Smooth muscle cell of the brain vasculature (primary cell): ENCODE results near the gene ZNRF4.
"Not testable (repeated sequence)": the region's sequence is repeated elsewhere in the genome, so short reads cannot be mapped to it uniquely, and the experiment has no call there.

Experiments used
- DNase-seq: peaks from one replicate; pipeline ENCODE4 v3.0.0-alpha.2; 2012; ENCODE audit warnings: low read depth, low spot score

ZNRF4 gene

DNA sequence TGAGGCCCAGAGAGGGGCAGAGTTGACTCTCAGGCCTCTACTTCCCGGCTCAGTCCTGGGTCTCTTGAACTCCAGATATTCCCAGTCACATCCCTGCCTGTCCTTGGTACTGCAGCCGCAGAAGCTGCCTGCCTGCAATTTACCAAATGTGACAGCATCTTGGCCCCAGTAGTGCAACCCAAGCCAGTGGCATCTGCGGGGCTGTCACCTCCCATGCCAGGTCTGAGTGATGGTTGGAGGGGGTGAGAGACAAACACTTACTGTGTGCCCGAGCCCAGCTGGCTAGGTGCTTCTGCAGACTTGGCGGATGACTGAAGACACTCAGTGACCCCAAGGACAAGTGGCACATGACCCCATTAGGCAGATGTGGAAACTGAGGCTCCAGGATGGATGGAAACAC lies 18.4 kb downstream of the ZNRF4 start:
- no peak for DNase-seq

GRCh38 chr19:5477451-5478215 lies 22.4 kb downstream of the ZNRF4 start:
- DNase-seq: no peak

DNA sequence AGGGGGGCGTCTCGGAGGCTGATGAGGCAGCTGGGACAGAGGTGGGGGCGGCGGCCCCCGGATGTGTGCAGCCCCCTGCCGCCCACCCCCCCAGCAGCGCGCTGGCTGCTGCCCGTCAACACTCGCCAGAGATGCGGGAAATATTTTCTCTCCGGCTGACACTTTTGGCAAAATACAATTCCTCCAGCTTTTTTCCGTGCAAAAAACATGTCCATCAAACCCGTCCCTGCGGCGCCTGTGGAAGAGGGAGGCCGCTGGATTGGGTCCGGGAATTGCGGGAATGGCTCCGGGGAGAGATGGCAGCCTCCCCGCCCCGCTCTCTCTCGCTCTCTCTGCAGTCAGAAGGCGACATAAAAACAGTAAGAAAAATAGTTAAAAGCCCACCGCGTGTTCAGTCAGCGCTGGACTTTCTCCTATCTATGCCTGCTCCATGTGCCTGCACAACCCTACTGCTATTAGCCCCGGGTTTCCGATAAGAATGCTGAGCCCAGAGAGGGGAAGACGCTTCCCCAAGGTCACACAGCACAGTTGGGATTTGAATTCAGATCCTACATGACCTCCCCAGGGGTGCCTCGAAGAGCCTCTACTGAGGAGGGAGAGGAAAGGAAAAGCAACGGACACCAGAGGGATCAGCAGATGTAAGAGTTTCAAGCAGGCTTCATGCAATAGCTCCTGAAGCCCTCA lies 23.2 kb downstream of the ZNRF4 start:
- no peak for DNase-seq

DNA sequence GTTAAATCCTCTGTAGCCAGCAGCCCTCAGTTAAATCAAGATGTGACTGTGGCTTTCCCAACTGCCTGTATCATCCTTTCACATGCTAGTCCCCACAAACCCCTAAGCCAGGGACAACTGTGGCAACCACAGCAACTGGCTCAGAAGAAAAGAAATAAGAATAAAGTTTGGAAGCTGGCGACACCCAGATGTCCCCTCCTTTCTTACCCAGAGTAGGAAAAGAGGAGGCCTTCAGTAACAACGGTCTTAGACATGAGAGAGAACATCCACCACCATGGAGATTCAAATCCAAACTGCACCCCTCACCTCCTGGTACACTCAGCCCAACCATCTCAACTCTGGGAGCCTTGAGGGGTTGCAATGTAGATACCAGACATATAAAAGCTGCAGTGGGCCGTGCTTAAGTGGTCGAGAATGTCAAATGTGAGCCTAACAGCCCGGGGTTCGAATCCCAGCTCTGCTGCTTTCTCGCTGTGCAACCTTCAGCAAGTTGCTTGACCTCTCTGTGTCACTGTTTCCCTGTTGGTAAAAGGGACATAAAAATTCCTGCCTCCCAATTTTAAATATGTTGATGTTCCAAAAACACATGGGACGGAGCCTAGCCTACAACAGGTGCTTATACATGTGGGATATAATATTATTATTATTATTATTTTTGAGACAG lies 23.8 kb downstream of the ZNRF4 start:
- DNase-seq: no peak

GRCh38 chr19:5479958-5480357 lies 24.7 kb downstream of the ZNRF4 start:
- no peak for DNase-seq

GRCh38 chr19:5480427-5480836 lies 25.2 kb downstream of the ZNRF4 start:
- no peak for DNase-seq

GRCh38 chr19:5481957-5482356 lies 26.7 kb downstream of the ZNRF4 start:
- no peak for DNase-seq

DNA sequence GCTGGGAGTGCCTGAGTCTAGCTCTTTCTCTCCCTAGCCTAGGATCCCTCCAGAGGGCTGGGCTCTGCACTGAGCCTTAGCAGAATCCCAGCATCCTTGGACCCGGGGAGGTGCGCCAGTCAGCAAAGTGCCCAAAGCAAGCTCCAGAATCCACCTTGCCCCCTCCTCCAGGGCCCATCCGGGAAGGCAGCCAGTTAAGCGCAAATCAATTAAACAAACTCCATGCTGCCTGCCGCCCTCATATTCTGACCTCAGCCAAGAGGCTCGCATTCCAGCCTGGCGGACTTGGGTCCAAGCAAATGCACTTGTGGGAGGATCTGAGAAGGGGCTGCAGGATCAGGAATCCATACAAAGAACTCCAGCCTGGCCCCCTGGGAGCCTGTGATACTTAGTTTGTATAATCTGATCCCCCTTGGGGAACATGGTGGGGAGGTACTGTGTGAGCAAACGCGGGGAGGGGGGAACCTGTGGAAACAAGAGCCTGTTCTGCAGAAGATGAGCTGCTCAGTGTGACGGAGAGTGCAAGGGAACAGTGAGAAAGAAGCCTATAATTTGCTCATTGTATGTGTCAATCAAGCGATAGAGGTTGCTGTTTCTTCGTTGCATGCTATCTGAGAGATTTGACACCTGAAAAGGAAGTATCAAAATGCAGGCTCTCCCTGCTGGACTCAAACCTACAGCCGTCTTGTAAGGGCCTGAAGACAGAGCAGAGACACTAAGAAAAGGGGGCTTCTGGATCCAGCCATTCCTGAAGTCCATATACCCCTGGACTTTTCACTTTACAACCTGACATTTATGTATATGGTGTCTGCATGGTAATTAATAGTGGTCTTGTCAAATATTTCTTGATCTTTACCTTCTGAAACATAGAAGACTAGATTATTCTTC lies 29.4 kb downstream of the ZNRF4 start:
- no peak for DNase-seq

- DNase-seq: no peak
Measured at GRCh38 chr19:5485286-5485636, 30.0 kb downstream of the ZNRF4 start.

DNA sequence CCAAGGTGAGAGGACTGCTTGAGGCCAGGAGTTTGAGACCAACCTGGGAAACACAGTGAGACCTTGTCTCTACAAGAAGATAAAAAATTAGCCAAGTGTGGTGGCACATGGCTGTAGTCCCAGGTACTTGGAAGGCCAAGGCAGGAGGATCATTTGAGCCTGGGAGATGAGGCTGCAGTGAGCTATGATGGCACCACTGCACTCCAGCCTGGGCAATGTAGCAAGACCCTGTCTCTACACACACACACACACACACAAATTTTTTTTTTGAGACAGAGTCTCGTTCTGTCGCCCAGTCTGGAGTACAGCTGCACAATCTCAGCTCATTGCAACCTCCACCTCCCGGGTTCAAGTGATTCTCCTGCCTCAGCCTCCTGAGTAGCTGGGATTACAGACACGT lies 30.4 kb downstream of the ZNRF4 start:
- not testable (repeated sequence) for DNase-seq

DNA sequence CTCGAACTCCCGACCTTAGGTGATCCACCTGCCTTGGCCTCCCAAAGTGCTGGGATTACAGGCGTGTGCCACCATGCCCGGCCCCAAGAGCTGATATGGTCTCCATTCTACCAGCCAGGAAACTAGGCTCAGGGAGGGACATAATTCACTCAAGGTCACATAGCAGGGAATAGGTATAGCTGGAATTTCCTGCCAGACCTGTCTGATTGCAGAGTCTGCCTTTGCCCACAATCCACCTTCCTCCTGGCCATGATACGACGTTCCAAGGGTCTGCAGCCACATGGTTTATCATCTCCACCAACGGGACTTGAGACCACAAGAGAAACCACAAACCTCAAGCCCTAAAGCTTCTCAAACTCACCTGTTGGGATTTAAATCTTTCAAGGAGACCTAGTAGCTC lies 32.0 kb downstream of the ZNRF4 start:
- DNase-seq: no peak

- DNase-seq: no peak
Measured at GRCh38 chr19:5489551-5489950, 34.3 kb downstream of the ZNRF4 start.

DNA sequence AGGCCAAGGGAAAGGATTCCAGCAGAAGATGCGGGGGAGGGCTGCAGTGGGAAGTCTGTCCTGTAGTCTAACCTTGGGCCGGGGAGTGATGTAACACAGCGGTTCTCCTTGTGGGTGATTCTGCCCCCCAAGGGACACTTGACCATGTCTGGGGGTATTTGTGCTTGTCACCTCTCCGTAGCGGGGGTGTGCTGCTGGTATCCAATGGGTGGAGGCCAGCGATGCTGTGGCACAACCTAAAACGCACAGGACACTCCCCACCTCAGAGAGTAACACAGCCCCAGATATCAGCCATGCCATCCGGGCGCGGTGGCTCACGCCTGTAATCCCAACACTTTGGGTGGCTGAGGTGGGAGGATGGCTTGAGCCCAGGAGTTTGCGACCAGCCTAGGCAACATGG lies 36.3 kb downstream of the ZNRF4 start:
- no peak for DNase-seq

- DNase-seq: no peak
Measured at GRCh38 chr19:5492281-5492634, 37.0 kb downstream of the ZNRF4 start.

DNA sequence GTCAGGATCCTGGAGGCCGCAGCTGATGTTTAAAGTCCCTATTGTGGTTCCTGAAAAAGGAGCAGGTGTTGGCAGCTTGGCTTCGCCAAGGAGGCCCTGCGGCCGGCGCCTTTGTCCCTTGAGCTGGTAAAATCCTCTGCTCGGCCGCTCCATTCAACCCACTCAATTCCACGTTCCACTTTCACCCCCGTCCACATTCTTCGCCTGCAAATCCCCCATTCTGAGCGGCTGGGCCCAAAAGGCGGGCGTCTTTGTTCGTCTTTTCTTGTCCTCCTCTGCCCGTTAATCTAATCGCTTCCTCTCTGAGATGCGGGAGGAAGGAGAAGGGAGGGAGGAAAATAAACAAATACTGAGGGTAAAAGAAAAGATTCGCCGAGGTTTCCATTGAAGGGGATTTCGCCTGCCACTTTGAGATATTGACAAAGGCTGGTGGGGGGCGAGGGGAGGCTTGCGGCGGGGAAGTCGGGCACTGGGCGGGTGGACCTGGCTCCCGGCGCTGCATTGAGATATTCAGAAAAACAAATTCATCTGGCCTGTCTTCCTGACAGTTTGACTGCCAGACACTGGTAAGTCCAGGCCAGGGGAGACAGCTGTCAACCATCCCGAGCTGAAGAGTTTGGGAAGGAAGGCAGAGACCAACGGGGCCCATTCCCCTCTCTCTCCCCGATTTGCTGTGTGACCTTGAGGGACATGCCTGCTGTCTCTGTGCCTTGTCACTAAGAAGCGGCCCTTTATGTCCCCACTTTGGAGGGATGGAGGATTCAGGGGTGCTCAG lies 37.6 kb downstream of the ZNRF4 start:
- DNase-seq: no peak

GRCh38 chr19:5494773-5495172 lies 39.6 kb downstream of the ZNRF4 start:
- DNase-seq: no peak

DNA sequence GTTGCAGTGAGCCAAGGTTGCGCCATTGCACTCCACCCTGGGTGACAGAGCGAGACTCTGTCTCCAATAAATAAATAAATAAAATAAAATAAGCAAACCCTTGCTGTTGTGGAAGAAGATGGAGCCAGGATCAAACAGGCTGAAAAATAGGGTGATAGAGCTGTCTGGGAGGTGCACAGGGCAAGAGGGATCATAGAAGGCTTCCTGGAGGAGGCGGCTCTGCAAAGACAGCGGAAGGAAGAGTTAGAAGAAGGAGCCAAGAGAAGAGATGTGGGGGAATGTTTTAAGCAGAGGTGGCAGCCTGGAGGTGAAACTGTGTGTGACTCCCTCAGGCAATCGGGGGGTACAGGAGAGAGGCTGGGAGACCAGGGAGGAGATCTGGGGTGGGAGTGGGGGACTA lies 40.6 kb downstream of the ZNRF4 start:
- DNase-seq: no peak

DNA sequence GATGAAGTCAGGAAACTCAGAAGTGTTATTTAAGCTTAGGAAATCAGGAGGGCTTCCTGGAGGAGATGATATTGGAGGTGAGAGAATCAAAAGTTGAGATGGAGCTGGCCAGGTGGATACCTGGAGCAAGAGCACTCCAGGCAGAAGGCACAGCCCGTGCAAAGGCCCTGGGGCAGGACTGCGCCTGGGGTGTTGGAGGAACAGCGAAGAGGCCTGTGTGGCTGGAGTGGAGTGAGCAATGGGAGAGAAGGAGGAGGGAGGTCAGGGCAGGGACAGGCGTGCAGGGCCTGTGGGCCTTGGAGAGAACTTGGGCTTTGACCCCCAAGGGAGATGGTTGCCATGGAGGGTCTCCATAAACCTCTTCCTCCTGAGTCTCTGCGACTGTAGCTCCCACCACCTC lies 42.1 kb downstream of the ZNRF4 start:
- no peak for DNase-seq

DNA sequence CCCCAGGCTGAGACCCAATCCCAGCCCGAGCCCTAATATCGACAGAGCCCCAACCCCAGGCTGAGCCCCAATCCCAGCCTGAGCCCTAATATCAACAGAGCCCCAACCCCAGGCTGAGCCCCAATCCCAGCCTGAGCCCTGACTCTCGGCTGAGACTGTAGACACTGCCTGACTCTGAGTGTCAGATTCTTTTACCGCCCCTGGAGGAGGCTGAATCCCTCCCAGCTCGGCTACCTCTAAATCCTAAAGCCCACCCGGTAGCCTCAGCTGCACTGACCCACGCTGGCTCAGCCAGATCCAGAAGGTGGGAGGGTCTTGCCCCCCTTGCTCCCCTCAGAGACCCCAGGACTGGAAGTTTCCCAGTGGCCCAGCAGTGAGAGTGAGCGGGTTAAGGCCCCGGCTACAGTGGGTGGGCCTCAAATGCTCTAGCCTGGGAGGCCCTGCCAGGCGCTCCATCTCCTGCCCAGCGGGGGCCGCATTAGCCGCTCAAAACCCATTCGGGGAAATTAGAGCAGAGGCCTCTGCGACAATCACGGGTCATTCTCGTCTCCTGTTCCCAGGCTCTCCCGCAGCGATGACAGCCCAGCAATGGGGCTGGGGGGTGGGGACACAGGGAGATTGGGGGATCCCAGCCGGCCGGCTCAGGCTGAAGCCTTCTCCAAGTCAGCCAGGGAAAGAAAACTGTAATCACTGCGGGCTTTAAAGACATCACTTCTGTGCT lies 43.8 kb downstream of the ZNRF4 start:
- no peak for DNase-seq

GRCh38 chr19:5501907-5502306 lies 46.7 kb downstream of the ZNRF4 start:
- DNase-seq: no peak

DNA sequence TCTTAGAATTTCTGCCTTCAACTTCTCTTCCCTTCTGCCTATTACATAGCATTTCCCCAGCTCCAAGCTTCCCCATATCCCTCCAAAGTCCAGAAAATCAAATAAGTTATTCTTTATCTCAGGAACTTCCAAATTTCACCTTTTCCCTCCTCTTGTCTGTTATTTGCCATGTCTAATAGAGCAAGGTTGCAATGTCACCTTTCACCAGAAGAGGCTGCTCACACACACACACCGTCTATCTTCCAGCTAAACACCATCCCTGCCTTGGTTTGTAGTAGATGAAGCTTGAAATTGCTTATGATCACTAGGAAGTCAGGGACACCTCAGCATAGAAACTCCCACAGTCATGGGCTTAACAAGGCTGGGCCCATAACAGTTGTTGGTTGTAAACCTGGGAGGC lies 48.4 kb downstream of the ZNRF4 start:
- no peak for DNase-seq
